Natural killer cell (primary cell): ENCODE results near the gene LRRC10B. TPM values are rescaled to one million over a fixed set of nuclear protein-coding genes. Genes with fewer than 3 reads are reported as not detected.

ENCODE experiments used
- ATAC-seq, 3 donors: fragments of 150-1000 bp in 2 of 3; fragments of 200-7000 bp in 1 of 3; cut with Tn5 transposase; 1 replicate in 1 of 3; 2 replicates in 2 of 3; pipeline ENCODE4 v1.10.0; 2021; ENCODE audit warnings: mild to moderate bottlenecking in 2 of 3, moderate library complexity in 2 of 3
- DNase-seq, 2 donors: peaks; one replicate each; pipeline versions ENCODE4 v3.0.0 to v3.0.0-alpha.2; 2013 to 2021; ENCODE audit warnings: mixed read lengths in 1 of 2
- H3K27ac ChIP-seq: one replicate; pipeline ENCODE4 v1.5.1; 2013; ENCODE audit warnings: mild to moderate bottlenecking, low read length
- H3K27me3 ChIP-seq: one replicate; pipeline ENCODE4 v1.6.1; 2013; ENCODE audit warnings: low read length; ENCODE audit not compliant: control insufficient read depth, insufficient read depth
- H3K36me3 ChIP-seq: one replicate; pipeline ENCODE4 v1.6.1; 2013; ENCODE audit warnings: low read length; ENCODE audit not compliant: control insufficient read depth, insufficient read depth
- H3K4me1 ChIP-seq: one replicate; pipeline ENCODE4 v1.6.1; 2013; ENCODE audit warnings: low read length; ENCODE audit not compliant: control insufficient read depth, insufficient read depth
- H3K4me3 ChIP-seq: one replicate; pipeline ENCODE4 v1.5.1; 2013; ENCODE audit warnings: low read length
- H3K9me3 ChIP-seq: one replicate; pipeline ENCODE4 v1.6.1; 2013; ENCODE audit warnings: low read length; ENCODE audit not compliant: control insufficient read depth, insufficient read depth
- H3K27ac Mint-ChIP-seq, 2 donors: one replicate each; pipeline ENCODE4 v1.8.0; 2022; ENCODE audit warnings: mild to moderate bottlenecking in 2 of 2, mixed read lengths in 2 of 2, moderate library complexity in 1 of 2
- H3K27me3 Mint-ChIP-seq, 2 donors: one replicate each; pipeline ENCODE4 v1.8.0; 2022; ENCODE audit warnings: low read depth in 2 of 2, mixed read lengths in 2 of 2
- H3K36me3 Mint-ChIP-seq: one replicate; pipeline ENCODE4 v1.8.0; 2022; ENCODE audit warnings: mixed read lengths
- H3K4me1 Mint-ChIP-seq, 2 donors: one replicate each; pipeline ENCODE4 v1.8.0; 2022; ENCODE audit warnings: mixed read lengths in 2 of 2
- H3K4me3 Mint-ChIP-seq: one replicate; pipeline ENCODE4 v1.8.0; 2022; ENCODE audit warnings: mild to moderate bottlenecking, moderate library complexity, mixed read lengths
- H3K9me3 Mint-ChIP-seq, 2 donors: one replicate each; pipeline ENCODE4 v1.8.0; 2022; ENCODE audit warnings: mixed read lengths in 2 of 2
- WGBS: methylation state at CpG from one replicate; pipeline ENCODE4 v1.1.7; 2013; ENCODE audit warnings: missing lambda C conversion rate; ENCODE audit not compliant: insufficient coverage; 5-methylcytosine and 5-hydroxymethylcytosine counted together
- intact Hi-C: fragments of 100-400 bp; cut with micrococcal nuclease; formaldehyde crosslinking; loops from one replicate; pipeline ENCODE4 v1.14.2; 2022
- total RNA-seq, 4 donors: library from RNA; stranded (reverse); fragments of 120-200 nt in 1 of 4; gene quantifications; one replicate each; pipeline versions ENCODE4 v1.2.3 to v1.2.4, GENCODE V29; 2013 to 2022
- TF ChIP-seq, protein P1 (sequence below): fragments of 200-600 bp; IDR thresholded peaks from one replicate; pipeline ENCODE4 v1.8.0; 2022; ENCODE audit warnings: antibody characterized with exemption

The LRRC10B gene
- total RNA-seq, 3 donors from 2014 or later (not counting 1 experiment from before 2014, with no cell fraction given): not detected

DNA sequence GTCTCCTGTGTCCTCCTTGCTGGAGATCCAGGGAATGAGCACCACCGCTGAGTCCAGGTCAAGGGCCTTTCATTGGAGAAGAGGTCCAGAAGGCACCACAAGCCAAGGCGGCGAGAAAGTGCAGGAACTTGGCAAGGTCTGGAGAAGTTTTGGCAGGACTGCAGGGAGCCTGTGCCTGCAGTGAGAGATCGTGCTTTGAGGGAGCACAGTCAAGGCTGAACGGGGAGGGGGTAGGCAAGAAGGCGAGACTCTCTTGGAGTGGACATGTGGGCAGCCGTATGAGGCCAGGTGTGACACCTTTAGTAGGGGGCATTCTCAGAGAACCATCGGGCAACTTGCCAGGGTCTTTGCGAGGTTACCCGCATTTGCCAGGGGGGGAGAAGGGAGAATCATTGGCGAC is 30.5 kb downstream of the LRRC10B start:
- Mint-ChIP-seq H3K27me3 (peaks cover 15 to 23% of the 10 kb centered on the region in 2 donors), H3K9me3 (no peaks in the 10 kb centered on the region), H3K27ac (no peak overlapping the region), H3K4me3 (no peak overlapping the region), H3K36me3 (no peaks in the 10 kb centered on the region), H3K4me1 (peaks cover 0 to 4% of the 10 kb centered on the region in 2 donors)
- ATAC-seq (no peak), DNase-seq (no peak)
- Histone ChIP-seq H3K9me3 (no peaks in the 10 kb centered on the region), H3K4me1 (no peaks in the 10 kb centered on the region), H3K27ac (no peak overlapping the region), H3K36me3 (no peaks in the 10 kb centered on the region), H3K4me3 (no peak overlapping the region), H3K27me3 (no peaks in the 10 kb centered on the region)
- WGBS: 86% methylated on average over 11 of the region's 11 CpGs
- intact Hi-C loops: no loop called here
- TF ChIP-seq, protein P1, sequence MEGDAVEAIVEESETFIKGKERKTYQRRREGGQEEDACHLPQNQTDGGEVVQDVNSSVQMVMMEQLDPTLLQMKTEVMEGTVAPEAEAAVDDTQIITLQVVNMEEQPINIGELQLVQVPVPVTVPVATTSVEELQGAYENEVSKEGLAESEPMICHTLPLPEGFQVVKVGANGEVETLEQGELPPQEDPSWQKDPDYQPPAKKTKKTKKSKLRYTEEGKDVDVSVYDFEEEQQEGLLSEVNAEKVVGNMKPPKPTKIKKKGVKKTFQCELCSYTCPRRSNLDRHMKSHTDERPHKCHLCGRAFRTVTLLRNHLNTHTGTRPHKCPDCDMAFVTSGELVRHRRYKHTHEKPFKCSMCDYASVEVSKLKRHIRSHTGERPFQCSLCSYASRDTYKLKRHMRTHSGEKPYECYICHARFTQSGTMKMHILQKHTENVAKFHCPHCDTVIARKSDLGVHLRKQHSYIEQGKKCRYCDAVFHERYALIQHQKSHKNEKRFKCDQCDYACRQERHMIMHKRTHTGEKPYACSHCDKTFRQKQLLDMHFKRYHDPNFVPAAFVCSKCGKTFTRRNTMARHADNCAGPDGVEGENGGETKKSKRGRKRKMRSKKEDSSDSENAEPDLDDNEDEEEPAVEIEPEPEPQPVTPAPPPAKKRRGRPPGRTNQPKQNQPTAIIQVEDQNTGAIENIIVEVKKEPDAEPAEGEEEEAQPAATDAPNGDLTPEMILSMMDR: no peak

GRCh38 chr11:61539831-61540357 is 31.3 kb downstream of the LRRC10B start:
- no peak overlapping the region for H3K27ac Mint-ChIP-seq
- TF ChIP-seq, protein P1: no peak
- H3K4me1 Mint-ChIP-seq: peaks cover 0 to 1% of the 10 kb centered on the region in 2 donors
- H3K36me3 Mint-ChIP-seq: no peaks in the 10 kb centered on the region
- H3K27me3 Mint-ChIP-seq: peaks cover 15 to 22% of the 10 kb centered on the region in 2 donors
- Histone ChIP-seq H3K9me3 (no peaks in the 10 kb centered on the region), H3K4me3 (no peak overlapping the region), H3K27ac (no peak overlapping the region), H3K4me1 (no peaks in the 10 kb centered on the region), H3K36me3 (no peaks in the 10 kb centered on the region), H3K27me3 (no peaks in the 10 kb centered on the region)
- H3K9me3 Mint-ChIP-seq: no peaks in the 10 kb centered on the region
- 63% methylated on average over 14 of the region's 14 CpGs for WGBS
- no peak for ATAC-seq
- intact Hi-C loops: no loop called here
- no peak overlapping the region for H3K4me3 Mint-ChIP-seq
- no peak for DNase-seq

- no peak for DNase-seq
- Histone ChIP-seq H3K27ac (no peak overlapping the region), H3K4me1 (no peaks in the 10 kb centered on the region), H3K36me3 (no peaks in the 10 kb centered on the region), H3K9me3 (no peaks in the 10 kb centered on the region), H3K4me3 (no peak overlapping the region), H3K27me3 (no peaks in the 10 kb centered on the region)
- 56% methylated on average over 9 of the region's 9 CpGs for WGBS
- Mint-ChIP-seq H3K9me3 (no peaks in the 10 kb centered on the region), H3K4me1 (peaks cover 0 to 3% of the 10 kb centered on the region in 2 donors), H3K27me3 (peaks cover 20 to 24% of the 10 kb centered on the region in 2 donors), H3K27ac (no peak overlapping the region), H3K36me3 (no peaks in the 10 kb centered on the region), H3K4me3 (no peak overlapping the region)
- no peak for ATAC-seq
- intact Hi-C loops: no loop called here
- TF ChIP-seq, protein P1: no peak
These were observed 32.0 kb downstream of the LRRC10B start for GRCh38 chr11:61540528-61540927.

- 4% methylated on average over 3 of the region's 3 CpGs for WGBS
- H3K27ac Mint-ChIP-seq: no peak overlapping the region
- TF ChIP-seq, protein P1: no peak
These were observed 33.0 kb downstream of the LRRC10B start for GRCh38 chr11:61541598-61541997.

More at GRCh38 chr11:61541598-61541997, 33.0 kb downstream of the LRRC10B start:
- no peaks in the 10 kb centered on the region for H3K27me3 ChIP-seq
- H3K36me3 Mint-ChIP-seq: no peaks in the 10 kb centered on the region
- DNase-seq: no peak
- ATAC-seq: no peak
- H3K36me3 ChIP-seq: no peaks in the 10 kb centered on the region
- no peaks in the 10 kb centered on the region for H3K9me3 Mint-ChIP-seq
- no peaks in the 10 kb centered on the region for H3K9me3 ChIP-seq
- no peak overlapping the region for H3K4me3 ChIP-seq
- H3K4me1 Mint-ChIP-seq: peaks cover 0 to 5% of the 10 kb centered on the region in 2 donors
- no peaks in the 10 kb centered on the region for H3K4me1 ChIP-seq
- no peak overlapping the region for H3K27ac ChIP-seq
- peaks cover 22 to 29% of the 10 kb centered on the region in 2 donors for H3K27me3 Mint-ChIP-seq
- no peak overlapping the region for H3K4me3 Mint-ChIP-seq
- intact Hi-C loops: no loop called here
